ENCODE results near the gene SUGCT.

SUGCT gene

DNA sequence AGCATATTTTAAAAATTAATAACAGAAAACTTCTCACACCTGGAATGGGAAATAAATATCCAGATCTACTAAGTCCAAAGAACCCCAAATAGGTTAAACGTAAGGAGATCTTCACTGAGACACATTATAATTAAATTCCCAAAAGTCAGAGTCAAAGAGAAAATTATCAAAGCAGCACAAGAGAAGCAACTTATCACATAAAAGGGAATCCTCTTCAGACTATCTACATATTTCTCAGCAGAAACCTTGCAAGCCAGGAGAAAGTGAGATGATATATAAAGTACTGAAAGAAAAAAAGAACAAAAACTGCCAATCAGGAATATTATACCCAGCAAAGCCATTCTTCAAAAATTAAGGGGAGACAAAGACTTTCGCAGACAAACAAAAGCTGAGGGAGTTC lies 756.4 kb downstream of the SUGCT start:
- no peak for DNase-seq

DNA sequence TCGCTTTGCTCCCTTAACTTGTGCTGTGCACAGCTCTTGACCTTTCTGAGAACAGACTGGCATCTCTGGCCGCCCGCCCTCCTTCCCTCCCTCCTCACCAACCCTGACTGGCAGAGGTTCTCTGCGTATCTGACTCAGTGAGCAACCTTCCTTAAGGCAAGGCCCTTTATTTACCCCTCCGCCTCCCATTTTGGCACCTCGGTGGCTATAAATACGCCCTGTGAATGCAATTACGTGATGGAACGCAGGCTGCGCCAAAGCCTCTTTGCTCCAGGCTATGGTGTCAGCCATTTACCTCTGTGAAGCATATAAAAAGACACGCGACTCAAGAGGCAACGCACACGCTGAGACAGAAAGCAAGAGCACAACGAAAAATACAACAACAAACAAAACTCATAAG lies 764.3 kb downstream of the SUGCT start:
- DNase-seq = no peak

DNA sequence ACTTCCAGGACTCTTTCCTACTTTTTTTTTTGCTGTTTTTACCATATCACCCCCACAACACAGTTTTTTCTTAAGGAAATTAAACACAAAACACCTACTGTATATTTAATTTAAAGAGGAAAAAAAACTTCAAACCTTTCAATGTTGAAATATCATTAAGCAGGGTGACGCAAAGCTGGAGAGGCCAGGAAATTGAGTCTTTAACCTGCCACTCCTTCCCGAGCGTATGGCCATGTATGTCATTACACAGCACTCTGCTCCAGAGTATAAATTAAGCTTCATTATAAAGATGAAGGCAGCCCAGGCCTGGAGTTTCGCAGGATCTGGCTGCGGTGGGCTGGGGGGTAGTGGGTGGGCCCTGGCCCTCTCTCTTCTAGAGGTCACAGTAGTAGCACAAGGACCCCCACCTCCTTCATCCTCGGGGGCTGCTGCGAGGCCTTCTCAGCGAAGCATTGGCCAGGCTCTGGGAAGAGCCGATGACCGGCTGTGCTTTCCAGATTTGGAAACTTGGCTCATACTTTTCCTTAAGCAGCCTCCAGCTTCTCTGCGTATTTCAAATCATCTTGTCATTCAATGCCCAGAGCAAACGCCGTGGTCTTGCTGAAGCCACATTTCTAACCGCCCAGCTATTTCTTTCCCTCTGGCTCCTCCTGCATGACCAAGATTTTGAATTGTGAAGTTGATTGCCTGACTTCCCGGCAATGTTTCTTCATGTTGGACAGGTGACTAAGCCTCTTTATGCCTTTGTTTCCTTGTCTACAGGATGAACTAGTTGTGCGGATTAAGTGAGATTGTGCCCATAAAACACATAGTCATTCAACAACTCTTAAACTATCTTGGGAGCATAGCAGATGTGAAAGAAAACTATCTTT lies 765.1 kb downstream of the SUGCT start:
- DNase-seq = no peak

DNA sequence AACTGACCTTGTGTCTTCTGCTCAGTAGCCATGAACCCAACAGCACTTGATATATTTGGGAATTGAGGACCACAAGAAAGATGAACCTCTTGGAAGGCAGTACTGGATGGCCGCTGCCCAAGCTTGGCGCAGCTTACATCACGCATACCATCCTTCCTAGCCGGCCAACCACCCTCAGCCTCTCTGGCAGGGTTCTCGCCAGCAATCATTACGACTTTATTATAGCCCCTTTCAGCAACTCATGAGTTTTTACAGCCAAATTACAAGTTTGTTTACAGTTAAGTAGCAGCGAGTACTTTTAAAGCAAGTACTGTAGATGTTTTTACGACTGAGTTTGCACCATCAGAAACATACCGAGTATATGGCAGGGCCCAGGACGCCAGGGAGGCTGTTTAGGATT lies 769.1 kb downstream of the SUGCT start:
- DNase-seq = no peak

GRCh38 chr7:40907286-40907685 lies 772.5 kb downstream of the SUGCT start:
- DNase-seq = no peak

- DNase-seq = no peak
Observed at GRCh38 chr7:40909346-40909980, 774.7 kb downstream of the SUGCT start.

Measured in activated CD8-positive, alpha-beta memory T cell treated with anti-CD3 and anti-CD28 coated beads, Interleukin-2, amount 50 U/mL, for 48 hours (primary cell).